Neural cell (in vitro differentiated cells): ENCODE measurements around the gene NCOA3. TPM values are rescaled to one million over a fixed set of nuclear protein-coding genes. Genes with fewer than 3 reads are reported as not detected.

ENCODE experiments used
- H2AFZ ChIP-seq: fragments of 200-600, 300-800 bp; sonication (generic), shearing (Covaris generic); 2 replicates; pipeline ENCODE4 v1.6.0; 2014; ENCODE audit warnings: low read depth, mild to moderate bottlenecking, antibody characterized with exemption, low read length, moderate library complexity
- H3F3A ChIP-seq: fragments of 200-600 bp; shearing (Covaris generic); 2 replicates; pipeline ENCODE4 v1.6.1; 2016; ENCODE audit warnings: mild to moderate bottlenecking, moderate library complexity, mixed read lengths, antibody characterized with exemption, low read length; ENCODE audit not compliant: insufficient read depth, poor library complexity, severe bottlenecking
- H3K27ac ChIP-seq: fragments of 200-600, 300-800 bp; sonication (generic), shearing (Covaris generic); 2 replicates; pipeline ENCODE4 v1.5.1; 2014; ENCODE audit warnings: mild to moderate bottlenecking, low read length, moderate library complexity
- H3K27me3 ChIP-seq: fragments of 300-800, 200-600 bp; sonication (generic), shearing (Covaris generic); 2 replicates; pipeline ENCODE4 v1.6.0; 2014; ENCODE audit warnings: mild to moderate bottlenecking, low read depth, low read length, moderate library complexity; ENCODE audit not compliant: insufficient read depth
- H3K36me3 ChIP-seq: fragments of 300-800, 200-600 bp; sonication (generic), shearing (Covaris generic); 2 replicates; pipeline ENCODE4 v1.5.1; 2014; ENCODE audit warnings: mild to moderate bottlenecking, antibody characterized with exemption, low read length, moderate library complexity; ENCODE audit not compliant: insufficient read depth
- H3K4me2 ChIP-seq: fragments of 300-800, 200-600 bp; sonication (generic), shearing (Covaris generic); 2 replicates; pipeline ENCODE4 v1.6.0; 2014; ENCODE audit warnings: mild to moderate bottlenecking, low read length
- H3K4me3 ChIP-seq: fragments of 300-800, 200-600 bp; sonication (generic), shearing (Covaris generic); 2 replicates; pipeline ENCODE4 v1.5.1; 2014; ENCODE audit warnings: mild to moderate bottlenecking, low read length, moderate library complexity
- H3K79me2 ChIP-seq: fragments of 200-600 bp; shearing (Covaris generic); replicated peaks from 2 replicates; pipeline ENCODE4 v1.6.0; 2014; ENCODE audit warnings: mild to moderate bottlenecking, low read length, moderate library complexity; ENCODE audit not compliant: insufficient read depth
- H3K9ac ChIP-seq: fragments of 300-800, 200-600 bp; sonication (generic), shearing (Covaris generic); 2 replicates; pipeline ENCODE4 v1.6.1; 2016; ENCODE audit warnings: mild to moderate bottlenecking, low read length, mixed read lengths
- H3K9me2 ChIP-seq: fragments of 200-600 bp; shearing (Covaris generic); 2 replicates; pipeline ENCODE4 v1.6.1; 2016; ENCODE audit warnings: mild to moderate bottlenecking, low read length, mixed read lengths; ENCODE audit not compliant: insufficient read depth
- H3K9me3 ChIP-seq: fragments of 200-600, 300-800 bp; sonication (generic), shearing (Covaris generic); 2 replicates; pipeline ENCODE4 v1.6.1; 2016; ENCODE audit warnings: mild to moderate bottlenecking, mixed run types, low read length, moderate library complexity, mixed read lengths
- H4K20me1 ChIP-seq: fragments of 200-600 bp; shearing (Covaris generic); 2 replicates; pipeline ENCODE4 v1.6.1; 2016; ENCODE audit warnings: mild to moderate bottlenecking, mixed run types; ENCODE audit not compliant: insufficient read depth
- CTCF ChIP-seq: fragments of 450-650 bp; IDR thresholded peaks from 2 replicates; pipeline ENCODE4 v1.5.1; 2014; ENCODE audit warnings: antibody characterized with exemption, mild to moderate bottlenecking, moderate library complexity; ENCODE audit not compliant: poor library complexity, severe bottlenecking
- EP300 ChIP-seq: fragments of 450-650 bp; conservative IDR thresholded peaks from 2 replicates; pipeline ENCODE4 v1.6.1; 2014; ENCODE audit warnings: antibody characterized with exemption, mild to moderate bottlenecking, moderate library complexity; ENCODE audit not compliant: poor library complexity, severe bottlenecking
- EZH2 ChIP-seq: fragments of 200-600, 300-800 bp; shearing (Covaris generic), sonication (generic); IDR thresholded peaks from 2 replicates; pipeline ENCODE4 v1.6.1; 2014; ENCODE audit warnings: antibody characterized with exemption, low read length, borderline replicate concordance, mild to moderate bottlenecking; ENCODE audit not compliant: insufficient read depth, poor library complexity, severe bottlenecking
- MXI1 ChIP-seq: fragments of 450-650 bp; conservative IDR thresholded peaks from 2 replicates; pipeline ENCODE4 v1.6.1; 2014; ENCODE audit warnings: antibody characterized with exemption, mild to moderate bottlenecking; ENCODE audit not compliant: poor library complexity, severe bottlenecking
- POLR2AphosphoS5 ChIP-seq: IDR thresholded peaks from 2 replicates; pipeline ENCODE4 v1.6.1; 2012
- RAD21 ChIP-seq: fragments of 450-650 bp; conservative IDR thresholded peaks from 2 replicates; pipeline ENCODE4 v1.6.1; 2014; ENCODE audit warnings: antibody characterized with exemption, mild to moderate bottlenecking, moderate library complexity
- REST ChIP-seq: IDR thresholded peaks from 2 replicates; pipeline ENCODE4 v1.6.1; 2012; ENCODE audit warnings: borderline replicate concordance
- SMC3 ChIP-seq: fragments of 450-650 bp; conservative IDR thresholded peaks from 2 replicates; pipeline ENCODE4 v1.6.1; 2014; ENCODE audit warnings: antibody characterized with exemption, mild to moderate bottlenecking, moderate library complexity; ENCODE audit not compliant: poor library complexity
- TAF1 ChIP-seq: IDR thresholded peaks from 2 replicates; pipeline ENCODE4 v1.6.1; 2012; ENCODE audit warnings: low read depth
- polyA plus RNA-seq: library from polyadenylated mRNA; depleted of rRNA; stranded (reverse); fragments of >200 nt; gene quantifications from 2 replicates; pipeline ENCODE4 v1.2.3, GENCODE V29; 2014

The NCOA3 gene
- polyA plus RNA-seq, 1 donor from 2014 or later: 14.2 TPM

- no peaks in the 10 kb centered on the region for H3K27me3 ChIP-seq
- no peaks in the 10 kb centered on the region for H3K36me3 ChIP-seq
- H3K9ac ChIP-seq: no peak overlapping the region
- H3F3A ChIP-seq: no peaks in the 10 kb centered on the region
- H3K4me2 ChIP-seq: no peak overlapping the region
- H3K4me3 ChIP-seq: no peak overlapping the region
- H3K9me3 ChIP-seq: peaks cover 6% of the 10 kb centered on the region
- no peaks in the 10 kb centered on the region for H4K20me1 ChIP-seq
- no peaks in the 10 kb centered on the region for H3K9me2 ChIP-seq
- no peak for TF ChIP-seq MXI1
- TF ChIP-seq TAF1: no peak
- TF ChIP-seq SMC3: no peak
- no peak for TF ChIP-seq EZH2
- no peak for TF ChIP-seq RAD21
- TF ChIP-seq REST: no peak
- TF ChIP-seq EP300: no peak
- no peak for TF ChIP-seq CTCF
- no peak for TF ChIP-seq POLR2AphosphoS5
- H3K79me2 ChIP-seq: no peaks in the 10 kb centered on the region
- H3K27ac ChIP-seq: no peak overlapping the region
- H2AFZ ChIP-seq: no peak overlapping the region
Observed at GRCh38 chr20:47696856-47697255, 195.2 kb downstream of the NCOA3 start.

- no peak overlapping the region for H3K9ac ChIP-seq
- TF ChIP-seq EZH2 (no peak), RAD21 (no peak), MXI1 (no peak), EP300 (no peak), SMC3 (no peak), REST (no peak), CTCF (no peak), TAF1 (no peak), POLR2AphosphoS5 (no peak)
- H3K27ac ChIP-seq: no peak overlapping the region
- no peaks in the 10 kb centered on the region for H3K79me2 ChIP-seq
- H3K4me2 ChIP-seq: no peak overlapping the region
- no peak overlapping the region for H3K4me3 ChIP-seq
- no peaks in the 10 kb centered on the region for H3K9me2 ChIP-seq
- H2AFZ ChIP-seq: no peak overlapping the region
- no peaks in the 10 kb centered on the region for H3F3A ChIP-seq
- no peaks in the 10 kb centered on the region for H3K27me3 ChIP-seq
- no peaks in the 10 kb centered on the region for H3K36me3 ChIP-seq
- no peaks in the 10 kb centered on the region for H4K20me1 ChIP-seq
- H3K9me3 ChIP-seq: no peaks in the 10 kb centered on the region
Observed at GRCh38 chr20:47698142-47698541, 196.5 kb downstream of the NCOA3 start.
